ENCODE results near the gene PHKB. TPM values are rescaled to one million over a fixed set of nuclear protein-coding genes. Genes with fewer than 3 reads are reported as not detected.

The PHKB gene
- polyA plus RNA-seq, 1 experiment: 78.7 TPM

DNA sequence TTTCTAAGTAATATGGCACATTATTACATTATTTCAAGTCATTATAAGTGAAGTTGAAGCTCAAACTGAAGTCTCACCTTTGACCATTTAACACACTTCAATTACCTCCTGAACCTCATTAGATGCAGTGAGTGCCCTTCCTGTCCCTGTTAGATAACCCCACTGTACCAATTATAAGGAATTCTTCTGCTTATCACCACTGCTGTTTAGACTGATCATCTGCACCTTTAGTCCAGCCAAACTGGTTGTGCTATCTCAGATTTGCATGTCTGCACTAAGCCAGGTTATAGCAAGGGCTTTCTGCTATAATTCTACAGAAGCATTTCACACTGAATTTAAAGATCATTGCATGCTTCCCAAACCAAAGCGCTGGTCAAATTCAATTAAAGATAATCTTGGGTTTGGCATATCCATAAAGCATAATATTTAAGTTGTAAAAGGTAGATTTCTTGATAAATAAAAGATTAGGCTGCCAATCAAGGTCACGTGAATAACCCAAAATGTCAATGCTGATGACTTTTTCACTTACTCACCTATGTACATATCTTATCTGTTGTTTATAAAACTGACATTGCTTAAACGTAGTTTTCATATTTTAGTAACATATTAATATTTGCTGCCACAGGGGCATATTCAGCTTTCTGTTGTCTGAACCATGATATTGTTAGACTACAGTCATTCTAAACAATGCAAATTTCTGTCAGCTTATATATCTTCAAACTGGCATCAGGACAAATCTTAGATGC, 12.1 kb upstream of the PHKB start:
- no peak for DNase-seq (ENCODE audit: low read depth, low spot score)
- H3K27me3 ChIP-seq (ENCODE audit: control insufficient read depth, insufficient read depth, low read length): no peaks in the 10 kb centered on the region
- no peaks in the 10 kb centered on the region for H3K9me3 ChIP-seq (ENCODE audit: control insufficient read depth, insufficient read depth, low read length)
- H3K4me3 ChIP-seq (ENCODE audit: low read depth, low read length): no peak overlapping the region
- TF ChIP-seq, protein P1, sequence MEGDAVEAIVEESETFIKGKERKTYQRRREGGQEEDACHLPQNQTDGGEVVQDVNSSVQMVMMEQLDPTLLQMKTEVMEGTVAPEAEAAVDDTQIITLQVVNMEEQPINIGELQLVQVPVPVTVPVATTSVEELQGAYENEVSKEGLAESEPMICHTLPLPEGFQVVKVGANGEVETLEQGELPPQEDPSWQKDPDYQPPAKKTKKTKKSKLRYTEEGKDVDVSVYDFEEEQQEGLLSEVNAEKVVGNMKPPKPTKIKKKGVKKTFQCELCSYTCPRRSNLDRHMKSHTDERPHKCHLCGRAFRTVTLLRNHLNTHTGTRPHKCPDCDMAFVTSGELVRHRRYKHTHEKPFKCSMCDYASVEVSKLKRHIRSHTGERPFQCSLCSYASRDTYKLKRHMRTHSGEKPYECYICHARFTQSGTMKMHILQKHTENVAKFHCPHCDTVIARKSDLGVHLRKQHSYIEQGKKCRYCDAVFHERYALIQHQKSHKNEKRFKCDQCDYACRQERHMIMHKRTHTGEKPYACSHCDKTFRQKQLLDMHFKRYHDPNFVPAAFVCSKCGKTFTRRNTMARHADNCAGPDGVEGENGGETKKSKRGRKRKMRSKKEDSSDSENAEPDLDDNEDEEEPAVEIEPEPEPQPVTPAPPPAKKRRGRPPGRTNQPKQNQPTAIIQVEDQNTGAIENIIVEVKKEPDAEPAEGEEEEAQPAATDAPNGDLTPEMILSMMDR (IDR thresholded peaks at IDR 0.05; ENCODE audit: low read depth, low read length): no peak
- H3K27ac ChIP-seq (ENCODE audit: low read depth, low read length): no peak overlapping the region
- POLR2A ChIA-PET: no interaction called here
- CTCF ChIA-PET: interaction anchor here (0.8 to 1.9 kb wide), 2 partner anchors 305 to 308 kb away, joined by 3 to 6 read pairs; partner anchors contain the start of gene NETO2

DNA sequence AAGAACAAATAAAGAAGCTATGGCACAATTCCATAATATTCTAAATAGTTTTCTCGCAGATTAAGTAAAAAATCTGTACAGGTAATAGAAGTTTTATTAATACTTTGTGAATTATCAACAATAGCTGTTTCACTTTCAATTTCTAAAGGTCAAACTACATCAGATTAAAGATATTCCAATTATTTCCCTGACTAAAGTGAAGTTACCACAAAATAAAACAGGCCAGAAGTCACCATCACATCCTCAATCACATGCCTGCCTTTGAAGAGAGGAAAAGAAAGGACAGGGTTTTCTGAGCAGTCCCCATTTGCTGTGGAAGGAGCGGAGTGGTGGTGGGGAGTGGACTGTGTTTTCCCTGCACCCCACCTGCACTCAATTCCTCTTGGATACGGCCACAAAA, 11.3 kb upstream of the PHKB start:
- Histone ChIP-seq H3K4me3 (ENCODE audit: low read depth, low read length) (no peak overlapping the region), H3K27me3 (ENCODE audit: control insufficient read depth, insufficient read depth, low read length) (no peaks in the 10 kb centered on the region), H3K9me3 (ENCODE audit: control insufficient read depth, insufficient read depth, low read length) (no peaks in the 10 kb centered on the region), H3K27ac (ENCODE audit: low read depth, low read length) (no peak overlapping the region)
- ChIA-PET CTCF (interaction anchor here (1.9 kb wide), 1 partner anchor 308 kb away, joined by 6 read pairs; no protein-coding TSS in a partner anchor), POLR2A (no interaction called here)
- TF ChIP-seq, protein P1 (IDR thresholded peaks at IDR 0.05; ENCODE audit: low read depth, low read length): no peak
- DNase-seq (ENCODE audit: low read depth, low spot score): no peak

- H3K27ac ChIP-seq (ENCODE audit: low read depth, low read length): no peak overlapping the region
- TF ChIP-seq, protein P1 (IDR thresholded peaks at IDR 0.05; ENCODE audit: low read depth, low read length): no peak
- POLR2A ChIA-PET: no interaction called here
- no peak overlapping the region for H3K4me3 ChIP-seq (ENCODE audit: low read depth, low read length)
- CTCF ChIA-PET: no interaction called here
- no peaks in the 10 kb centered on the region; the same call in 1 of the 2 replicates for H3K9me3 ChIP-seq (ENCODE audit: control insufficient read depth, insufficient read depth, low read length)
- no peak for DNase-seq (ENCODE audit: low read depth, low spot score)
- H3K27me3 ChIP-seq (ENCODE audit: control insufficient read depth, insufficient read depth, low read length): no peaks in the 10 kb centered on the region
Observed at GRCh38 chr16:47458331-47458730, 2.8 kb upstream of the PHKB start.

DNA sequence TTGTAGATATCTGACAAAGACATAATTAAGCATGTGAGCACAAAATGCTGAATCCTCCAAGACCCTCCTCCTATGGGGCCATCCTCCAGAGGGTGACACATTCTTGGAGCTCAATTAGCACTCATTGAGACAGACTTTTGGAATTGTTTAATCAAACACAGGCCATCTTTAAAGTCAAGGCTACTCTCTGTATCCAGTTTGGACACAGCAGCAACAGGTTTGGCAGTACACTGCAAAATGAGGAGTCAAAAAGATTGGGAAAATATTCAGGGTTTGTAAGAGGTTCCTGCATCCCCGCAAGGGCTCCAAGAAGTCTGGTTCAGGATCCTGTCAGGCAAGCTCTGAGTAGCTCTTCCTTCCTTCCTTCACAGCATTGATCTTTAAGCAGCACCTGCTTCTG, 1.5 kb upstream of the PHKB start:
- Histone ChIP-seq H3K27me3 (ENCODE audit: control insufficient read depth, insufficient read depth, low read length) (no peaks in the 10 kb centered on the region), H3K4me3 (ENCODE audit: low read depth, low read length) (peak overlapping the region; percentile 96), H3K27ac (ENCODE audit: low read depth, low read length) (no peak overlapping the region), H3K9me3 (ENCODE audit: control insufficient read depth, insufficient read depth, low read length) (no peaks in the 10 kb centered on the region; the same call in 1 of the 2 replicates)
- TF ChIP-seq, protein P1 (IDR thresholded peaks at IDR 0.05; ENCODE audit: low read depth, low read length): no peak
- DNase-seq (ENCODE audit: low read depth, low spot score): no peak
- CTCF ChIA-PET: interaction anchor here (1.1 to 1.4 kb wide), 2 partner anchors 317 to 318 kb away, joined by 3 to 4 read pairs; no protein-coding TSS in a partner anchor
- POLR2A ChIA-PET: no interaction called here

GRCh38 chr16:47460359-47460710, 796 bp upstream of the PHKB start:
- ChIA-PET POLR2A (interaction anchor here (0.8 to 1.2 kb wide), 2 partner anchors 155 to 318 kb away, joined by 3 read pairs; no protein-coding TSS in a partner anchor), CTCF (interaction anchor here (0.9 to 2.4 kb wide), 6 partner anchors 316 to 1170 kb away, joined by 3 to 11 read pairs (median 6); partner anchors contain the start of gene NETO2)
- Histone ChIP-seq H3K4me3 (ENCODE audit: low read depth, low read length) (peak overlapping the region; percentile 96), H3K27ac (ENCODE audit: low read depth, low read length) (peak overlapping the region; percentile 100), H3K27me3 (ENCODE audit: control insufficient read depth, insufficient read depth, low read length) (no peaks in the 10 kb centered on the region), H3K9me3 (ENCODE audit: control insufficient read depth, insufficient read depth, low read length) (no peaks in the 10 kb centered on the region; the same call in 1 of the 2 replicates)
- TF ChIP-seq, protein P1 (IDR thresholded peaks at IDR 0.05; ENCODE audit: low read depth, low read length): no peak
- no peak for DNase-seq (ENCODE audit: low read depth, low spot score)
